Measurements from ENCODE around the gene CUL9.

Gene CUL9

DNA sequence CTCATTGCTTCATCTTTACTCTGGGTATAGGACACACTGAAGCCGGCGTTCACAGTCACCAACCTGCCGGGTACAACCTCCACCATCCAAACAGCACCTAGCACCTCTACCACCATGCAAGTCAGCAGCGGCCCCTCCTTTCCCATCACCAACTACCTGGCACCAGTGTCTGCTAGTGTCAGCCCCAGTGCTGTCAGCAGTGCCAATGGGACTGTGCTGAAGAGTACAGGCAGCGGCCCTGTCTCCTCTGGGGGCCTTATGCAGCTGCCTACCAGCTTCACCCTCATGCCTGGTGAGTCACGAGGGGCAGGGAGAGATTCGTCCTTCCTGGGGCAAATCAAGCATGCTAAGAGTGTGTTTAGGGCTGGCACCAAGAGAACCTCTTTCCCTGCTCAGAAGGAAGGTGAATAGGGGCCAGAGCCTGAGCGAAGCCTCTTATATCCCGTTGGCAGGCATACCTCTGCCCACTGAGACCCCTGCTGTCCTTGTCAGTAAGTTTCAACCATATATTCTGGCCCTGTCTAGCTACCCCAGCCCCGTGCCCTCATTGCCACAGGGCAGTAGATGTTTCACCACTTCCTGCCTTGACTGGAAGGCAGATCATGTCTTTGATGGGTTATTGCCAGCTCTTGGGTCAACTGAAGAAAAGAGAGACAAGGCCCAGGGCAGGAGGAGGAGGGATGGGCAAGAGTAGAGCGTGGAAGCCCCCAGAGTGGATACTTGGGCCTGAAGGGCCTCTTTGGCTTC lies 6.1 kb upstream of the CUL9 start:
- TF ChIP-seq, protein P1, sequence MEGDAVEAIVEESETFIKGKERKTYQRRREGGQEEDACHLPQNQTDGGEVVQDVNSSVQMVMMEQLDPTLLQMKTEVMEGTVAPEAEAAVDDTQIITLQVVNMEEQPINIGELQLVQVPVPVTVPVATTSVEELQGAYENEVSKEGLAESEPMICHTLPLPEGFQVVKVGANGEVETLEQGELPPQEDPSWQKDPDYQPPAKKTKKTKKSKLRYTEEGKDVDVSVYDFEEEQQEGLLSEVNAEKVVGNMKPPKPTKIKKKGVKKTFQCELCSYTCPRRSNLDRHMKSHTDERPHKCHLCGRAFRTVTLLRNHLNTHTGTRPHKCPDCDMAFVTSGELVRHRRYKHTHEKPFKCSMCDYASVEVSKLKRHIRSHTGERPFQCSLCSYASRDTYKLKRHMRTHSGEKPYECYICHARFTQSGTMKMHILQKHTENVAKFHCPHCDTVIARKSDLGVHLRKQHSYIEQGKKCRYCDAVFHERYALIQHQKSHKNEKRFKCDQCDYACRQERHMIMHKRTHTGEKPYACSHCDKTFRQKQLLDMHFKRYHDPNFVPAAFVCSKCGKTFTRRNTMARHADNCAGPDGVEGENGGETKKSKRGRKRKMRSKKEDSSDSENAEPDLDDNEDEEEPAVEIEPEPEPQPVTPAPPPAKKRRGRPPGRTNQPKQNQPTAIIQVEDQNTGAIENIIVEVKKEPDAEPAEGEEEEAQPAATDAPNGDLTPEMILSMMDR (conservative IDR thresholded peaks at IDR 0.05): no peak
- H3K27ac ChIP-seq: no peak overlapping the region

DNA sequence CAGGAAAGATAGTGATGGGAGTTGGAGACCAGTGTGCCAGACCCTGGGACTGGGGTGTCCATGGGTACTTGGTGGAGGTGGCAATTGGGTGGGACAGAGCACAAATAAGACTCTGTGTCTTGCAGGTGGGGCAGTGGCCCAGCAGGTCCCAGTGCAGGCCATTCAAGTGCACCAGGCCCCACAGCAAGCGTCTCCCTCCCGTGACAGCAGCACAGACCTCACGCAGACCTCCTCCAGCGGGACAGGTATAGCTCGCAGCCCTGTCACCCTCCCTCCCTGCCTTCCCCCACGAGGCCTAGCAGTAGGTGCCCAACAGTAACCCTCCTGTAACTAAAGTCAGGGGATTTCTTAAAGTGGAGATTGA lies 5.6 kb upstream of the CUL9 start:
- TF ChIP-seq, protein P1 (conservative IDR thresholded peaks at IDR 0.05): no peak
- H3K27ac ChIP-seq: no peak overlapping the region

DNA sequence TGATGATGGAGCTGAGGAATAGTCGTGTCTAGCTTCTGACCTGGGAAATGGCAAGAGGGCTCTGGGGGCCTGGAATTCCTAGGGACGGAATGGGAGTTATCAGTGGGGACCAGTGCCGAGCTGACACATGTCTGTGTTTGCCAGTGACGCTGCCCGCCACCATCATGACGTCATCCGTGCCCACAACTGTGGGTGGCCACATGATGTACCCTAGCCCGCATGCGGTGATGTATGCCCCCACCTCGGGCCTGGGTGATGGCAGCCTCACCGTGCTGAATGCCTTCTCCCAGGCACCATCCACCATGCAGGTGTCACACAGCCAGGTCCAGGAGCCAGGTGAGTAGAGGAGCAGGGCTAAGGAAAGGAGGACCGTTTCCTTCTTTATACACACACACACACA lies 3.8 kb upstream of the CUL9 start:
- H3K27ac ChIP-seq: no peak overlapping the region
- TF ChIP-seq, protein P1 (conservative IDR thresholded peaks at IDR 0.05): no peak

DNA sequence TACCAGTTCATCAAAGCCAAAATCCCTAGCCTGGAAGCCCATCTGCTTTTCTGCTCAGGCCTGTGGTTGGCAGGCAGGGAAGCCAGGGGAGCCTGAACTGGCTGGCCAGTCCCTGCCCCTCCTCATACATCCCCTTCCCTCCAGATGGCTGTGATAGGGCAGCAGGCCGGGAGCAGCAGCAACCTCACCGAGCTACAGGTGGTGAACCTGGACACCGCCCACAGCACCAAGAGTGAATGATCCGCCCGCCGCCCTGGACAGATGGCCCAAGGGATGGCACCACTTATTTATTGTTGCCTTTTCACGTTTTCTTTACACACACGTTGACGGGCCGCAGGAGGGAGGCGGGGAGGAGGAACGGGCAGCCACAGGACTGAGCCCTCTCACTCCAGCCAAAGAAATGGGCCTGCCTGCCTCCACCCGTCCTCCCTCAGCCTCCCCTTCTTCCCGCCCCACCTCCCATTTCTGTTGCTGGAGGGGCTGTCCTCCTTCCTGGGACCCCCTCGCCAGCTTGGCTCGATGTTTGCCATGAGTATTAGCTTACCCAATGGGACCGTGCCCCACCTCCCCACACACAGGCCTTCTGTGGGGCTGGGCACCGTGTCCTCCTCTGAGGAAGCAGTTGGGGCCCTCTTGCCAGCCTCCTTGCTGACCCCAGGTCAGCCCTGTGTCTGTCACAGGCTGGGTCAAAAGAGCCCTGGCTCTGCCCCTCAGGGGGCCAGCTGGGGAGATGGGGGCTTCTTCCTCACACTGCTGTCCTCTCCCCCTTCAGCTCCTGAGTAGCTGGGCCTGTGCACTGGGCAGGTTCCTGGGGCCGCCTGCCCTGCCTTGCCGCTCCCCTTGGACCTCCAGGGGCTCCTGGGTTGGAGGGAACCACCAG lies 2.8 kb upstream of the CUL9 start:
- no peak overlapping the region for H3K27ac ChIP-seq

DNA sequence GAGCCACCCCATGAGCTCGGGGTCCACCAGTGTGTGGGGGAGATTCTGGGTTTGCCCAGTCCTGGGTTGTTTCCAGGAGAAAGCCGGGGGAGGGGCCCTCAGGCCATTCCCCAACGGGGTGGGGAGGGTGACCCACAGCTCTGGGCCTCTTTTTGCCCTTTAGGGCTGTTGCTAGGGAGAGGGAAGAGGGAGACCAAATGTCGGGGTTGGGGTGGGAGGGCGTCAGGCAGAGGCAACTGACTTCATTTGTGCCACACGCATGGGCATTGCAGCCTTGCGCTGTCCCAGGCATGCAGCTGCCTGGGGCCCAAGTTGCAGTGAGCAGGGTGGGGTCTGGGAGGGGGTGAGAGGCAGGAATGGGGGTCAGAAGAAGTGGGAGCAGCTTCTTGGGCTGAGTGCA lies 1.9 kb upstream of the CUL9 start:
- TF ChIP-seq, protein P1 (conservative IDR thresholded peaks at IDR 0.05): no peak
- no peak overlapping the region; the same call in 1 of the 2 replicates for H3K27ac ChIP-seq

More for the DNA sequence above, 2.8 kb upstream of the CUL9 start:
- TF ChIP-seq, protein P1 (conservative IDR thresholded peaks at IDR 0.05): no peak

DNA sequence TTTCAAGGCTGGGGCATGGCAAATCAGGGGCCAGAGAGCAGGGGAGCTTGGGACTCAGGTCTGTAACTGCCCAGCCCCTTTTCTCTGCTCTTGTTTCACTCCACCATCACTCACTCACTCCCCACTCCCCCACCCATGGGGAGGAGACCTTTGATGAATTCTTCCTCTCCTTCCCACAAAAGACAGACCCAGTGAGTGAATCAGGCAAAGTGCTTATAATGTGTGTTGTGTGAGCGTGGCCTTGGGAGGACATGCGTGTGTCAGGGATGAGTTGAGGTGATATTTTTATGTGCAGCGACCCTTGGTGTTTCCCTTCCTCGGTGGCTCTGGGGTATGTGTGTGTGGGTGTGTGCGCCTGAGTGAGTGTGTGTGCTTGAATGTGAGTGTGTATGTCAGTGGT lies 1.0 kb upstream of the CUL9 start:
- TF ChIP-seq, protein P1 (conservative IDR thresholded peaks at IDR 0.05): no peak
- peak overlapping the region; percentile 75 for H3K27ac ChIP-seq

DNA sequence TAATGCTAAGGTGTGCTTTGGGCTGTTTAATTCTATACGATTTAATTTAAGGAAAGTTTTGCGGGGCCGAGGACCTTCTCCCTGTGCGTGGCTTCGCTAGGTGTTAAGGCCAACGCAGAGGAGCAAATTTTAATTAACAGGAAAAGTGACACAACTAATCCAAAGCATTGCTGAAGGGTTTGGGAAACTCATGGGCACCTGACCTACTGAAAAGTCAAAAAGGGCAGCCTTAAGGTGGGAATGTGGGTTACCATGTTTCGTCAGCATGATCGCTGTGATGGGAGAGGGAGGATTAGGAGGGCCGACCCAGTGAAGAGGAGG lies 415 bp upstream of the CUL9 start:
- TF ChIP-seq, protein P1 (conservative IDR thresholded peaks at IDR 0.05): no peak
- peak overlapping the region; percentile 75 for H3K27ac ChIP-seq
